HK-2 (cell line): ENCODE results near the gene WARS2.
A peak's percentile ranks its signal among the peaks of the same experiment; 100 is the strongest.

Source experiments
- DNase-seq: peaks from one replicate; pipeline ENCODE4 v3.0.0-alpha.2; 2018; ENCODE audit not compliant: unreplicated experiment

WARS2 gene

GRCh38 chr1:119026956-119027355 is 113.5 kb downstream of the WARS2 start:
- no peak for DNase-seq

- DNase-seq: no peak
These were observed 124.9 kb downstream of the WARS2 start for GRCh38 chr1:119015547-119015946.

- no peak for DNase-seq
These were observed 128.1 kb downstream of the WARS2 start for GRCh38 chr1:119012383-119012782.

GRCh38 chr1:119011706-119012105 is 128.7 kb downstream of the WARS2 start:
- no peak for DNase-seq

- no peak for DNase-seq
These were observed 129.3 kb downstream of the WARS2 start for GRCh38 chr1:119011116-119011515.

GRCh38 chr1:119010201-119010600 is 130.3 kb downstream of the WARS2 start:
- DNase-seq: no peak

- no peak for DNase-seq
These were observed 131.2 kb downstream of the WARS2 start for GRCh38 chr1:119009312-119009655.

GRCh38 chr1:119008483-119009311 is 131.8 kb downstream of the WARS2 start:
- peak; percentile 53 for DNase-seq

- DNase-seq: no peak
These were observed 132.6 kb downstream of the WARS2 start for GRCh38 chr1:119007670-119008482.

- no peak for DNase-seq
These were observed 133.1 kb downstream of the WARS2 start for GRCh38 chr1:119007339-119007669.

- no peak for DNase-seq
These were observed 133.8 kb downstream of the WARS2 start for GRCh38 chr1:119006406-119007279.

- DNase-seq: no peak
These were observed 134.6 kb downstream of the WARS2 start for GRCh38 chr1:119005724-119006405.

- no peak for DNase-seq
These were observed 135.7 kb downstream of the WARS2 start for GRCh38 chr1:119004781-119005180.

- no peak for DNase-seq
These were observed 136.3 kb downstream of the WARS2 start for GRCh38 chr1:119004129-119004527.

GRCh38 chr1:119003413-119004128 is 136.9 kb downstream of the WARS2 start:
- DNase-seq: no peak

GRCh38 chr1:119002028-119002686 is 138.3 kb downstream of the WARS2 start:
- DNase-seq: peak; percentile 63

- peak; percentile 41 for DNase-seq
These were observed 139.0 kb downstream of the WARS2 start for GRCh38 chr1:119001181-119002027.

GRCh38 chr1:119000371-119001180 is 139.9 kb downstream of the WARS2 start:
- no peak for DNase-seq
